PC-3 (cell line): ENCODE data around the gene TIMM29.

Source experiments
- CTCF ChIP-seq: fragments of 300-600 bp; sonication (generic); conservative IDR thresholded peaks from 2 replicates; pipeline ENCODE4 v1.5.1; 2017; ENCODE audit warnings: antibody characterized with exemption, low read depth, mild to moderate bottlenecking, low read length
- EZH2 ChIP-seq: fragments of 300-600 bp; sonication (generic); IDR thresholded peaks from one replicate; pipeline ENCODE4 v1.6.1; 2017; ENCODE audit warnings: antibody characterized with exemption, mild to moderate bottlenecking, low read length; ENCODE audit not compliant: unreplicated experiment
- EZH2phosphoT487 ChIP-seq: fragments of 300-600 bp; sonication (generic); IDR thresholded peaks from 2 replicates; pipeline ENCODE4 v1.6.1; 2018; ENCODE audit warnings: mild to moderate bottlenecking, antibody characterized with exemption, low read length, borderline replicate concordance

- TF ChIP-seq CTCF: no peak
- no peak for TF ChIP-seq EZH2
- TF ChIP-seq EZH2phosphoT487: no peak
Measured at GRCh38 chr19:10975374-10976130, 46.9 kb downstream of the TIMM29 start.
